Measurements from ENCODE around the gene ALDH2.

DNA sequence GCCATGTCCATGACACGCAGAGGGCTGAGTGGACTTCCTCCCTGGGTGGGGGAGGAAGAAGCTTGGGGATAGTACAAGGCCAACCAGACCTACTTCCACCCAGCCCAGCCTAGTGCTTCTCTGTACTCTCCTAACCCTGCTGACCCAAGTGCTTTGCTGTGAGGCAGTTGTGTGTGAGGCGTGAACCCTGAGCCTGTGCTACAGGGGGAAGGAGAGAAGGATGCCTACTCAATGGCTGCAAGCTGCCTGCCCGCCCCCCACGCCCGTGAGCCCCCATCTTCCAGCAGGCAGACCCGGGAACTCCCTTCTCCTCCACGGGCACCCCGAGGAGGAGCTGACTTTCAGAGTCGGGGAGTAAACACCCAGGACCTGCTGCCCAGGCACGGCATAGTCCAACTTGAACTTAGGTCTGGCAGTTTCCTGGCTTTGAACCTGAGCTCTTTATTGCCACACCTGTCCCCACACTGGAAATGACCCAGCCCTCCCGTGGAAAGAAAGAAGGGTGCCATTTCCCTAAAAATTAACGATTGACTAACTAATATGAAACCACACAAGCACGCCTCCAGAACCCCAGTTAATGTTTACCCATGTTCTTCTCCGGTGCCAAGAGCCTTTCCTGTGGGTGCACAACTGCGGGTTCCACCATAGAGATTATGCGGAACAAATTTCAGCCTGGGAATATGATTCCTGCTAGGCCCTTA lies 10.8 kb downstream of the ALDH2 start:
- TF ChIP-seq EZH2 (IDR thresholded peaks at IDR 0.05; ENCODE audit: insufficient read depth, poor library complexity, severe bottlenecking) (no peak), EZH2phosphoT487 (IDR thresholded peaks at IDR 0.05; ENCODE audit: insufficient read depth, low read depth) (no peak)

Measured in GM23248 (cell line).